ENCODE results near the gene ADAR.

Gene ADAR

GRCh38 chr1:154547105-154547732, 60.8 kb downstream of the ADAR start:
- H3K27me3 ChIP-seq: no peaks in the 10 kb centered on the region

GRCh38 chr1:154546264-154547063, 61.5 kb downstream of the ADAR start:
- peak; percentile 82 for DNase-seq
- Histone ChIP-seq H3K4me1 (peaks cover 11% of the 10 kb centered on the region; the same call in 1 of the 2 replicates), H3K36me3 (peaks cover 24% of the 10 kb centered on the region), H3K27me3 (no peaks in the 10 kb centered on the region), H3K4me3 (ENCODE audit: low read depth, low read length) (peak overlapping the region; percentile 30), H3K9me3 (no peaks in the 10 kb centered on the region)
- TF ChIP-seq, protein P1, sequence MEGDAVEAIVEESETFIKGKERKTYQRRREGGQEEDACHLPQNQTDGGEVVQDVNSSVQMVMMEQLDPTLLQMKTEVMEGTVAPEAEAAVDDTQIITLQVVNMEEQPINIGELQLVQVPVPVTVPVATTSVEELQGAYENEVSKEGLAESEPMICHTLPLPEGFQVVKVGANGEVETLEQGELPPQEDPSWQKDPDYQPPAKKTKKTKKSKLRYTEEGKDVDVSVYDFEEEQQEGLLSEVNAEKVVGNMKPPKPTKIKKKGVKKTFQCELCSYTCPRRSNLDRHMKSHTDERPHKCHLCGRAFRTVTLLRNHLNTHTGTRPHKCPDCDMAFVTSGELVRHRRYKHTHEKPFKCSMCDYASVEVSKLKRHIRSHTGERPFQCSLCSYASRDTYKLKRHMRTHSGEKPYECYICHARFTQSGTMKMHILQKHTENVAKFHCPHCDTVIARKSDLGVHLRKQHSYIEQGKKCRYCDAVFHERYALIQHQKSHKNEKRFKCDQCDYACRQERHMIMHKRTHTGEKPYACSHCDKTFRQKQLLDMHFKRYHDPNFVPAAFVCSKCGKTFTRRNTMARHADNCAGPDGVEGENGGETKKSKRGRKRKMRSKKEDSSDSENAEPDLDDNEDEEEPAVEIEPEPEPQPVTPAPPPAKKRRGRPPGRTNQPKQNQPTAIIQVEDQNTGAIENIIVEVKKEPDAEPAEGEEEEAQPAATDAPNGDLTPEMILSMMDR (IDR thresholded peaks at IDR 0.05; ENCODE audit: low read depth, low read length): peak; percentile 90

More at GRCh38 chr1:154547105-154547732, 60.8 kb downstream of the ADAR start:
- peaks cover 11% of the 10 kb centered on the region; the same call in 1 of the 2 replicates for H3K4me1 ChIP-seq
- H3K4me3 ChIP-seq (ENCODE audit: low read depth, low read length): peak overlapping the region; percentile 30
- peak; percentile 25 for DNase-seq
- TF ChIP-seq, protein P1 (IDR thresholded peaks at IDR 0.05; ENCODE audit: low read depth, low read length): no peak
- no peaks in the 10 kb centered on the region for H3K9me3 ChIP-seq
- H3K36me3 ChIP-seq: peaks cover 31% of the 10 kb centered on the region

DNA sequence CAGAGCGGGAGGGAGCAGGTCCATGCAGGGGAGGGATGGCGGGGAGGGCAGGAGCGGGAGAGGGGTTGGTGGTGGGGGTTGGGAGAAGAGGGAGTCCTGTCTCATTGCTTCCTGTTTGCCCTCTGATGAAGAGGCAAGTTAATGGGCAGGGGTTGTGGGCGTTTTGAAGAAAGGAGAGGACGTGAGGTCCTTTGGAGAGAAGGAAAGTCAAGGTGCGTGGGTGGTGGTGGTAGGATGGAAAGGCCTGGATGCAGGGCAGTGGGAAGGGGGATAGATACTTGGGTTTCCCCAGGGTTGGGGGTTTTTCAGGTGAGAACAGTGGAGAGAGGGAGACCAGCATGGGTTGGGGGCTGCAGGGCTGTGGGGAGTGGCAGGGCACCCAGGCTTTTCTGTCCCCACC, 66.8 kb downstream of the ADAR start:
- H3K4me3 ChIP-seq (ENCODE audit: low read depth, low read length): no peak overlapping the region
- H3K4me1 ChIP-seq: no peaks in the 10 kb centered on the region
- H3K27me3 ChIP-seq: no peaks in the 10 kb centered on the region
- no peaks in the 10 kb centered on the region for H3K36me3 ChIP-seq
- TF ChIP-seq, protein P1 (IDR thresholded peaks at IDR 0.05; ENCODE audit: low read depth, low read length): no peak
- DNase-seq: no peak
- no peaks in the 10 kb centered on the region for H3K9me3 ChIP-seq

DNA sequence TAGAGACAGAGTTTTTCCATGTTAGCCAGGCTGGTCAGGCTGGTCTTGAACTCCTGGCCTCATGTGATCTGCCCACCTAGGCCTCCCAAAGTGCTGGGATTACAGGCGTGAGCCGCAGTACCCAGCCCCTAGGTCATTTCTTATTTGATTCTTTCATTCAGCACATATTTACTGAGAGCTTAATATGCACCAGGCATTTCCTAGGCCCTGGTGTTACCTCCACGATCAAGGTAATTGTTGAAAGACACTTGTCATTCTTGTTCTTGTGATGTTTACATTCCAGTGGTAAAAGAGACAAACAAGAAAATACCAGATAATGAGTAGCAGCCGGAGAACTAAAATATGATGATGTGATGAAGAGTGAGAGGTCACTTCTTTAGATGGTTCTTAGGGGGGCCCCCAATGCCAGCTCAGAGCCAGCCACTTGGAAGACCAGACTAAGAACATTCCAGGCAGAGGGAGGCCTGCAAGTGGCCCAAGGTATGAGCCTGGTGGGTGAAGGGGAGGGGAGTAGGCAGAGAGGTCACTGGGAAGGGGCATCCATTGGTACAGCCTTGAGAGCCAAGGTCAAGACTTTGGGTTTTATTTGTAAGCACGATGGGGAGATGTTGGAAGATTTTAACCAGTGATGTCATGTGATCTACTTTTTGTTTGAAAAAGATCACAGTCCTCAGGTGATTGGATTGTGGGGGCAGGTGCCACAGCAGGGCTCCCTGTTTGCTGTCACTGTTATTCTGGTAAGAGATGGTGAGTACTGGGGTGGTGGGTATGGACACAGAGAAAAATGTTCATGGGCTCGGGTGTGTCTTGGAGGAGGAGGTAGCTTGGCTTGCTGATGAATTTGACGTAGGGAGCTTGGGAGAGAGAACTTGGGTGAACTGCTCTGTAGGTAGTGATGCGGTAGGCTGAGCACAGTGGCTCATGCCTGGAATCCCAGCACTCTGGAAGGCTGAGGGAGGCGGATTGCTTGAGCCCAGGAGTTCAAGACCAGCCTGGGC, 68.2 kb downstream of the ADAR start:
- DNase-seq: no peak
- TF ChIP-seq, protein P1 (IDR thresholded peaks at IDR 0.05; ENCODE audit: low read depth, low read length): no peak
- Histone ChIP-seq H3K9me3 (no peaks in the 10 kb centered on the region), H3K4me3 (ENCODE audit: low read depth, low read length) (no peak overlapping the region), H3K36me3 (no peaks in the 10 kb centered on the region), H3K4me1 (no peaks in the 10 kb centered on the region; the same call in 1 of the 2 replicates), H3K27me3 (no peaks in the 10 kb centered on the region; the same call in 1 of the 2 replicates)

- H3K9me3 ChIP-seq: no peaks in the 10 kb centered on the region; the same call in 1 of the 2 replicates
Measured at GRCh38 chr1:154536570-154536969, 71.4 kb downstream of the ADAR start.

More at GRCh38 chr1:154536570-154536969, 71.4 kb downstream of the ADAR start:
- Histone ChIP-seq H3K36me3 (no peaks in the 10 kb centered on the region), H3K27me3 (no peaks in the 10 kb centered on the region; the same call in 1 of the 2 replicates), H3K4me3 (ENCODE audit: low read depth, low read length) (no peak overlapping the region), H3K4me1 (no peaks in the 10 kb centered on the region; the same call in 1 of the 2 replicates)
- TF ChIP-seq, protein P1 (IDR thresholded peaks at IDR 0.05; ENCODE audit: low read depth, low read length): no peak
- DNase-seq: no peak
